ENCODE data around the gene ATP11C.

The ATP11C gene

DNA sequence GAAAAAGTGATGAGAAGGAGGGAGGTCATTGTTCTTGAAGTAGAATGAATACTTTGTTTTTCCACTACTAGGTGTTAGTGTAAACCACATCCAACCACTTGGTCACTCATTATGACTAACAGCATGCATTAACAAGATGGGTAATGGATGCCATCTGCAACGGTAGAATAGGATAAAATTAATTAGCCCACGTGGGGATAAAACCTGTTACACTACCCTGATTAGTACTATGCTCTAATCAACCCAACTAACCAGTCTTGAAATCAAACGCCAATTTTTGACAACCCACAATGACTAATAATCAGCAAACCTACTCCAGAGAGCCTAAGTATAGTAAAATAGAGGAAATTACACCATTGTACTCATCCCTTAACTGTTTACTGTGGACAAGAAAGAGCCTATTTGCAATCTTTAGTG, 131.4 kb downstream of the ATP11C start:
- no peak for FAIRE-seq

GRCh38 chrX:139798701-139799100, 134.2 kb downstream of the ATP11C start:
- no peak for FAIRE-seq

GRCh38 chrX:139795196-139795595, 137.7 kb downstream of the ATP11C start:
- FAIRE-seq, result no peak

GRCh38 chrX:139787601-139788000, 145.3 kb downstream of the ATP11C start:
- FAIRE-seq, result no peak

DNA sequence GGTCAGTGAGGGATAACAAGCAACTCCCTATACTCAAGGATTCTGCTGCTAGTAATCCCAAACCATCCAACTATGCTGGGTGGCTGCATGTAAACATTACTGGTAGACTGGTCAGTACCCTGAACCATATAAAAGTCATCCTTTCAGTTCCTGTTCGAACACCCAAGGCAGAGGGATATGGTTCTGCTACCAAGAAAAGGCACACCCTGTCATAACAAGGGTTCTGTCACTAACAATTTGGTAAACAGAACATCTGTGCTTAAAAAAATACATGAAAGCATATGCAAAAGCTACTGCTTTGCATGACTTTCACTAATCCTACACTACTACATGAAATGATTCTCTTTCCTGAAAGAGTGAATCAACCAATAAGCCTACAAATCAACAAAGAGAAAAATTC, 148.0 kb downstream of the ATP11C start:
- FAIRE-seq, result no peak

DNA sequence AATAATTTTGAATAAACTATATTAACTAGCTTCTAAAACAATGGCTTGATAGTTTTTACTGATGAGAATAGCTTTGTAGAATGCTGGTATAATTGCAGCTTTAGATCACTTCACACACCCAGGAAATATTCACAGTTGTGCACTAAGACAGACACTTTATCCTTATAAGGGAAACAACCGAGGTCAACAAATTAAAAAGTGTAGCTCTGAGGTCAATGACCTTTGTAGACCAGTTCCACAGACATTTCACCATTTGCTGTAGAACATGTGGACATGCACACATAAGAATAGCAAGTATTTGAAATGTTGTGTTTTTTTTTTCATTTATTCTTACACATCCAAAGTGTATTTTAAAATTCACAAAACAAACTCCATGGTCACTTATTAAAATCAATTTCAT, 148.9 kb downstream of the ATP11C start:
- FAIRE-seq, result no peak

DNA sequence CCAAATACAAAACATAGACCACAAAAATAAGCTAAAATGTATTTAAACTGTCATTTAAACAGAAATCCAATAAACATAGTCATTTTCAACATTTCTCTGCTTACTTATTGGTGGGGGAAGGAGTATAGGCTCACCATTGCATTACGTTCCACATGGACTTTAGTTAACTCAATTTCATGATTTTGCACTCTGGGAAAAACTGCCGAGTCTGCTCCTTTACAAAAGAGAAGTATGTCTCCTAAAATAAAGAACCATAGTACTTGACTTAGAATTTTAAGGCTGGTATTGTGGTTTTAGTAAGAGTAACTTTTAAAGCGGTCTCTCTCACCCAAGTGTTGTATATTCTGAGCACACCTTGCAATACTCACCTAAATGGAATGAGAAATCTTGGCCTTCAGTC, 149.8 kb downstream of the ATP11C start:
- FAIRE-seq, result no peak

DNA sequence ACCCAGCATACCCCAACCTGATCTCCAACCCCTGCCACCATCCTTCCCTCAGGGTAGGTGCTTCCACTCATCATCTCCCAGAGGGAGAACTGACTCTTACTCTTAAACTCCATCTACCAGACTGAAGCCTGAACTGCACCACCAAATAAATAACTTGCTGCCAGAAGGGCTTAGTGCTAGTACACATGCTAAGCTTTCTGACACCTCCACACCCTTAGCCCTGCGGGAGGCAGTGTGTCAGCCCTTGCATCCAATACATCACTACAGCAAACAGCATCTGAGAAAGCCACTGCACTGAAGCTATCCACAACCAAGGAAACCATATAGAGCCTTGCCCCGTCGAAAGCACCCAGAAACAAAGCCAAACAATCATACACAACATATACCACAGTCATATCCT, 156.3 kb downstream of the ATP11C start:
- FAIRE-seq, result no peak

- FAIRE-seq, result no peak
Measured at GRCh38 chrX:139770366-139770765, 162.5 kb downstream of the ATP11C start.

GRCh38 chrX:139766545-139766983, 166.3 kb downstream of the ATP11C start:
- no peak for FAIRE-seq

- no peak for FAIRE-seq
Measured at GRCh38 chrX:139762400-139763183, 170.3 kb downstream of the ATP11C start.

DNA sequence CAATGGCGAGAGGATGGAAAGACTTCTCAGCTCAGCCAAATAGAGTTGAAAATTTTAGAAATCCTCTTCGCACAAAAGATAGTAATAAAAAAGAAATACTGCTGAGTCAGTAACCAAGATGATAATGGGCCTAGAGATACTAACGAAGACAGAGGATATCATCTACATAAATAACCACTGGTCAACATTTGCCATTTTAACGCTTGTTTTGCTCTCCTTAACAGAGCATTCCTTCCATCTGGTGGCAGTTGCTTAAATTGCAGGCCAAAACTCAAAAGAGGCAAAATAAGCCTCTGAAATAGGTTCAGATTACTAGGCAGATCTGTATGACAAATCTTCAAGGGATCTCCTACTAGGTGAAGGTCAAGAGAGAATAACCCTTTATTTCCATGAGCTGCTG, 173.2 kb downstream of the ATP11C start:
- no peak for FAIRE-seq

DNA sequence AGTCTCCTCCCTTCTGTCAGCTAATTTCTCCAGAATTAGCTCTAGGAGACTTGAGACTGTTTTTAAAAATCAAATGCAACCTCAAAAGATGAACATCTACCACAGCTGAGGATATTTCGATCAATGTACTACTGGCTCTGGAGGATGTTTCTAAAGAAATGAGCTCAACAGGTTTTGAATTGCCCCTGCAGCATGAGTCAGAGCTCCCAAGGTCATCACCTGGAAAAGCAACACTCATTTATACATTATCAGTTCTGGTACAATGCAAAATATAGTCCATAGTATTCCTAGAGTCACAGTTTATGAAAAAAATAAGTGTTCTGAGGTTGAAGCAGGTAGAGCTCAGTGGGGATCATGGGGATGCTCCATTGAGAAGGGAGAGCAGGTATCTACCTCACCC, 174.0 kb downstream of the ATP11C start:
- FAIRE-seq, result no peak

- no peak for FAIRE-seq
Measured at GRCh38 chrX:139758250-139758649, 174.6 kb downstream of the ATP11C start.

DNA sequence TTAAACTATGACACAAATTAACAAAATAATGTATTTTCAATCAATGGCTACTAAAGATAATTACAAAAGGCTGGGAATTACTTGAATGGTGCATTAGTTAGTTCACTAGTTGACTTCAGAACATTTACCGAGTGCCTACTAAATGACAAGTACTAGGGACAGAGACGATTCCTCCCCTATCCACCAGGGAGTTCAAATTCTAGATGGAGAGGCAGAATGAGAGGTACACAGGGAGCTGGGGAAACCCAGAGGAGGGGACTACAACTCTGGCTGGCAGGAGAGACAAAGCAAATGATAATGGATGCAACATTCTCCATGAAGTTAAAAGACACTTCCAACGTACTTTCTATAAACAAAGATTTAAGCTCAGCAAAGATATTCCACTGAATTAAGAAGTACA, 181.8 kb downstream of the ATP11C start:
- FAIRE-seq, result no peak

GRCh38 chrX:139750390-139750789, 182.5 kb downstream of the ATP11C start:
- no peak for FAIRE-seq

GRCh38 chrX:139739138-139739537, 193.7 kb downstream of the ATP11C start:
- FAIRE-seq, result no peak

DNA sequence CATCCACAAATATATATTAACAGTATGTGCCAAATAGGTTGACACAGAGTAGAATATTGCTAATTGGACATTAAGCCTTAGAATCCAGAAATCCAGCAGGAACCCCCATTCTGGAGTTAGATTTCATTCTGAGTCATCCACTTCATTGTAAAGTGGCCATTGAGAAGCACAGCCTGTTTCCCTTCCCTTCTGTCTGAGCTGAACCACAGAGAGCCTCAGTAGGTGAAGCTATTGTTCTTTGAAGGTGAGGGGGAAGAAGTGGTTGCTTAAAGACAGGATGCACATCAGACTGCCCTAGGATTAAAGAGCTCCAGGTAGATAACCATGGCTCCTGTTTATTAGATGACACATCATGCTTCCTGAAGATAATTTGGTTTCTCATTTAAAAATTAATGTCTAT, 194.3 kb downstream of the ATP11C start:
- no peak for FAIRE-seq

- no peak for FAIRE-seq
Measured at GRCh38 chrX:139736151-139736550, 196.7 kb downstream of the ATP11C start.

DNA sequence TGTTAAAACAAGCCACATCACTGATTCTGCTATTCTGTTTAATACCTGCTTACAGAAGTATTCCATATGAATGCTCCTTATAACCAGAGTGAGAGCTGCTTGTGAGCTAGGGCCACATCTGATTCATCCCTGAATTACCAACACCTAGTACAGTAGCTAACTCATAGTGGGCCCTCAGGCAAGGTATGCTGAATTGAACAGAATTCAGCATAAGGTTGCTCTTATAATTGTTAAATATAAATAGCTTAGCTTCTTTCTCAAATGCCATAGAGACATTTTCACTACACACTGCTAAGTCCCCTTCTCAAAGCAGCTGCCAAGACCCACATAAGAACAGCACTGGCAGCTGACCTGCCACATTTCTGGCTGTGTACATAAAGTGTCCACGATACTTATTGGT, 197.9 kb downstream of the ATP11C start:
- no peak for FAIRE-seq

DNA sequence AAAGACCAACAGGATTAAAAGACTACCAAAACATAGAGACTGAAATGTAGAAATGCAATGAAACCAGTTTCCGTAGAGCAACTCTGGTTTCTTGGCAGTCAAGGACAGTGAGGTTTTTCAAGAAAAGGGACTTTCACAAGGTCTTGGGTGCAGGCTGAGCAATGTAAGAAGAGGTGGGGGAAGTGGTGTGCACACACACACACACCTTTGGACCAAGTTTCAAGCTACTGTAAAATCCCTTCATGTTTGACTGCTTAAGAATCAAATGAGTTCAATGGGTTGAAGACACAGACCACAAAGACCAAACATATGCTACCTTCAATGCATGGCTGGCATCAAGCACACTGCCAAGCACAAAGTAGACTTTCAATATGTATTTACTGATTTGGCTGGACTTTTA, 207.1 kb downstream of the ATP11C start:
- no peak for FAIRE-seq

DNA sequence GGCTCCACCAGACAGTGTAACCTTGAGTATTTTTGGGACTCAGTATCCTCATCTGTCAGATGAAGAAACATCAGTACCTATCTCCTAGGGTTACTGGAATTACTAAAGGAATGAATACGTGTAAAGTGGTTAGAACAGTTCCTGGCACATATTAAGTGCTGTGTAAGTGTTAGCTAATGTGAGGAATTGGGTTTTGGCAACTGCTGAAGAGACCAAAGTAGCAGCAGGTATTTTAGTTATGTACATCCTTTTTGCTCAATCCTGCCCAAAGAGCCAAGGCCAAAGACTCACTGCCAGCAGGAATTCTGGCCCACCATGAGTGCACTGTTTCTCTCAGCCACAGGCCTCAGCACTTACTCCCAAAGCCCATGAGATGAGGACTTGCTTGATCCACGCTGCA, 208.2 kb downstream of the ATP11C start:
- FAIRE-seq, result no peak

GRCh38 chrX:139720979-139721378, 211.9 kb downstream of the ATP11C start:
- no peak for FAIRE-seq

- FAIRE-seq, result no peak
Measured at GRCh38 chrX:139720136-139720535, 212.7 kb downstream of the ATP11C start.

DNA sequence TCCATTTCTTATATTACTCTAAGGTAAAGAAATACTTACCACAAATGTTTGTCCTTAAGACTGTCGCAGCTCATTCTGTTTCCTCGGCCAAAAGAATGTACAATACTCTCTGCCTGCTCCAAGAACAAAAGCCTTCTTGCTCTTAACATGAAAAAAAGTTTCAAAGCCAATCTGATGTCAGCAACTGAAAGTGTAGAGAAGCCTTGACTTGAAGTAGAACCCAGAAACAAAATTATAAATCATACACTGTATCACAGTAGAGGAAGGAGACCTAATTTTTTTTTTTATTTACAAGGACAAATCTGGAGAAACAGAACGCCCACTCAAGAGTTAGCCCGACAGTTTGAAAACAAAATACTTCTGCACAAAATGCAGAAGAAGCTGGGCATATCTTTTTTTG, 224.8 kb downstream of the ATP11C start, which contains the start of gene MCF2:
Gene MCF2 (minus strand): TSS at position 101 of the 400 bp plus-strand sequence. CDS start 56,423 bp downstream, outside the sequence.
- FAIRE-seq, result no peak

All from islet of Langerhans (tissue), 1 donor.